ENCODE results near the gene TMCO6. TPM values are rescaled to one million over a fixed set of nuclear protein-coding genes. Genes with fewer than 3 reads are reported as not detected.

The TMCO6 gene
- total and polyA plus RNA-seq, 4 donors, result 6.7 to 16.2 (median 10.4) TPM

DNA sequence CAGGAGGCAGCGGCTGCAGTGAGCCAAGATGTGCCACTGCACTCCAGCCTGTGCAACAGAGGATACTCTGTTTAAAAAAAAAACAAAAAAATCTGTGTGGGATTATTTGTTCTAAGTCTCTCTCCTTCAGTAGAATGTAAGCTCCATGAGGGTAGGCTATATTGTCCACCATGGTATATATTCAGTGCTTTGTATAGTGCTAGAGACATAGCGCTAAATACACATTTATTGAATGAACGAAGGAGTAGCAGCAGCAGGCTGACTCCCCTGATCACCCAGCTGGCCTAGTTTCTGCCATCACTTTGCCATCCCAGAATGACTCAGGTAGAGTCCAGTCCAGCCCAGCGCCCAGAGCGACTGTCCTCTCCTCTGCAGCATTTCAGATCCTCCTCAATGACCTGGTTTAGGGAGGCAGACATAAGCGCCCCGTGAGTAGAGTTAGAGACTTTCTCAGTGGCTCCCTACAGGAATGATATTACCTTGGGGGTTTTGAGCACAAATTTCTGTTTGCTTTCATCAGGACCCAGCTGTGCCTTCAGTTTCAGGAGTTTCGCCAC lies 51.2 kb downstream of the TMCO6 start:
- no peaks in the 10 kb centered on the region for H3K9me3 ChIP-seq (ENCODE audit: control insufficient read depth, insufficient read depth, low read length)
- H3K4me3 ChIP-seq (ENCODE audit: low read depth, low read length), result peak overlapping the region; percentile 95

DNA sequence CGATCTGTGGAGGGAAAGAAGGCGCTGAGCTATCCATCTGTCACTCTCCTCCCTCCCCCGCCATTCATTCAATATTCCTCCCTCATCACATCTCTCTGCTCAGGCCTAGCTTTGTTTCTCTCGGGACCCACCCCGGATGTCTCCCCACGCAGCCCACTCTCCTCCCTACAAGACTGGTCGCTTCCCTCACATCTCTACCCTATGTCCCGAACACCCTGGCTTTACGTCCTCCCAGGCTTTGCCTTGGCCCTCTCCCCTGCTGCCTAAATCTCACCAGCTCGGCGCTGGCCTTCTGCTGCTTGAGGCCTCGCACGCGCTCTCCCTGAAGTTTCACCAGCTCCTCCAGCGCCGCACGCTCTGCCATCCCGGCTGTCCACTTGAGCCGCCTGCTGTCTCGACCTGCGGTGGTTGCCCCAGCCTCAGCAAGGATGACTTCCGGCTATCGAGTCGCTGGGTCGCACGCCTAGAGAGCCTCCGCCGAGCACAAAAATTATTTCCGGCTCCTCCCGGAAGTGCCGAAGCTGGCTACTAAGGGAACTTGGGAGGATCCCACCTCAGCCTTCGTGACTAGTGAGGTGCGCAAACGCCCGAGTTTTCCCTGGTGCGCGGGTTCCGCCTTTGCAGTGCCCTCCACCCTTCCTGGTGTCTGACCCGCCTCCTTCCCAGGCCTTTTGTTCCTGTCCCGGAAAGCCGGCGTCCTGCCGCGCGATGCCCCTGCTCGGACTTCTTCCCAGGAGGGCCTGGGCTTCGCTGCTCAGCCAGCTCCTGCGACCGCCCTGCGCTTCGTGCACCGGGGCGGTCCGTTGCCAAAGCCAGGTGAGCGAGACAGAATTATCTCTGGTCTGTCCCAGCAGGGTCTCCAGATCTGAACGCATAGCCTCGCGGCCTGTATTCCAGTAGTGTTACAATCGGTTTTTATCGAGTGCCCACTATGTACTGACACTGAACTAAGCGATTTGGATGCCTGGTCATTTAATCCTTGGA lies 52.0 kb downstream of the TMCO6 start, which contains the start of the genes HARS1 and HARS2:
Gene HARS1, minus strand, starts transcription at position 430 of the 984 bp plus-strand sequence. Its CDS starts 66 bp downstream, at position 364.
Gene HARS2, plus strand, starts transcription at position 515 of the 984 bp plus-strand sequence. Its CDS starts 194 bp downstream, at position 709.
- H3K27me3 ChIP-seq (ENCODE audit: control insufficient read depth, insufficient read depth, low read length), result no peaks in the 10 kb centered on the region
- peaks cover 27% of the 10 kb centered on the region for H3K36me3 ChIP-seq (ENCODE audit: control insufficient read depth, insufficient read depth, low read length)
- H3K27ac ChIP-seq (ENCODE audit: low read depth, low read length), result peak within 1 kb of the TSS; percentile 79
- WGBS (ENCODE audit: insufficient coverage), result under 1% methylated on average over 60 of the region's 61 CpGs
- no peaks in the 10 kb centered on the region for H3K9me3 ChIP-seq (ENCODE audit: control insufficient read depth, insufficient read depth, low read length)
- peak; percentile 65 to 97 (median 80) for DNase-seq (ENCODE audit: low read depth in 4 of 6, low spot score in 6 of 6)
- peak within 1 kb of the TSS; percentile 95 for H3K4me3 ChIP-seq (ENCODE audit: low read depth, low read length)
- peaks cover 26% of the 10 kb centered on the region for H3K4me1 ChIP-seq (ENCODE audit: control insufficient read depth, insufficient read depth, low read length)

More for the DNA sequence above, 51.2 kb downstream of the TMCO6 start:
- H3K27me3 ChIP-seq (ENCODE audit: control insufficient read depth, insufficient read depth, low read length), result no peaks in the 10 kb centered on the region
- 78% methylated on average over 4 of the region's 8 CpGs for WGBS (ENCODE audit: insufficient coverage)
- H3K36me3 ChIP-seq (ENCODE audit: control insufficient read depth, insufficient read depth, low read length), result peaks cover 31% of the 10 kb centered on the region
- DNase-seq (ENCODE audit: low read depth in 4 of 6, low spot score in 6 of 6), result no peak
- peaks cover 26% of the 10 kb centered on the region for H3K4me1 ChIP-seq (ENCODE audit: control insufficient read depth, insufficient read depth, low read length)
- H3K27ac ChIP-seq (ENCODE audit: low read depth, low read length), result peak overlapping the region; percentile 79

GRCh38 chr5:140694276-140694675 lies 55.0 kb downstream of the TMCO6 start:
- peak in 1 of 6 donors; percentile 16 for DNase-seq (ENCODE audit: low read depth in 4 of 6, low spot score in 6 of 6)
- Histone ChIP-seq H3K4me3 (ENCODE audit: low read depth, low read length) (no peak overlapping the region), H3K36me3 (ENCODE audit: control insufficient read depth, insufficient read depth, low read length) (peaks cover 32% of the 10 kb centered on the region), H3K27ac (ENCODE audit: low read depth, low read length) (no peak overlapping the region), H3K9me3 (ENCODE audit: control insufficient read depth, insufficient read depth, low read length) (no peaks in the 10 kb centered on the region), H3K4me1 (ENCODE audit: control insufficient read depth, insufficient read depth, low read length) (peaks cover 26% of the 10 kb centered on the region), H3K27me3 (ENCODE audit: control insufficient read depth, insufficient read depth, low read length) (no peaks in the 10 kb centered on the region)
- WGBS (ENCODE audit: insufficient coverage), result 87% methylated on average over 3 of the region's 5 CpGs

Other genes starting within 250 kb of the TMCO6 start
- gene ANKHD1, start 237.6 kb upstream of the TMCO6 start, total RNA-seq, result 100 to 1,000 TPM in 1 of 2 donors, 10 to 100 TPM in 1; 65.6 to 119 TPM
- 10 to 100 TPM; 74.5 to 78.0 TPM for gene ANKHD1, start 237.6 kb upstream of the TMCO6 start, polyA plus RNA-seq (ENCODE audit: insufficient read length in 2 of 2)
- gene EIF4EBP3, start 91.8 kb upstream of the TMCO6 start, total RNA-seq, result 1 to 10 TPM in 1 of 2 donors, under 1 TPM in 1; 0.40 to 4.5 TPM
- gene EIF4EBP3, start 91.8 kb upstream of the TMCO6 start, polyA plus RNA-seq (ENCODE audit: insufficient read length in 2 of 2), result 1 to 10 TPM; 3.2 to 6.9 TPM
- 10 to 100 TPM; 23.3 to 36.1 TPM for gene SRA1, start 82.0 kb upstream of the TMCO6 start, total RNA-seq
- gene SRA1, start 82.0 kb upstream of the TMCO6 start, polyA plus RNA-seq (ENCODE audit: insufficient read length in 2 of 2), result 10 to 100 TPM; 44.3 to 53.3 TPM
- gene APBB3, start 74.9 kb upstream of the TMCO6 start, total RNA-seq, result 10 to 100 TPM; 32.3 to 34.6 TPM
- gene APBB3, start 74.9 kb upstream of the TMCO6 start, polyA plus RNA-seq (ENCODE audit: insufficient read length in 2 of 2), result 10 to 100 TPM; 52.6 to 90.1 TPM
- 10 to 100 TPM; 10.0 to 14.4 TPM for gene SLC35A4, start 74.6 kb upstream of the TMCO6 start, total RNA-seq
- gene SLC35A4, start 74.6 kb upstream of the TMCO6 start, polyA plus RNA-seq (ENCODE audit: insufficient read length in 2 of 2), result 10 to 100 TPM; 64.1 to 69.0 TPM
- gene CD14, start 6.3 kb upstream of the TMCO6 start, total RNA-seq, result 10 to 100 TPM; 38.3 to 42.4 TPM
- gene CD14, start 6.3 kb upstream of the TMCO6 start, polyA plus RNA-seq (ENCODE audit: insufficient read length in 2 of 2), result 10 to 100 TPM in 1 of 2 donors, 1 to 10 TPM in 1; 7.9 to 11.3 TPM
- gene NDUFA2, start 8.2 kb downstream of the TMCO6 start, total RNA-seq, result 10 to 100 TPM; 43.1 to 86.1 TPM
- gene NDUFA2, start 8.2 kb downstream of the TMCO6 start, polyA plus RNA-seq (ENCODE audit: insufficient read length in 2 of 2), result 10 to 100 TPM; 95.1 to 96.2 TPM
- 100 to 1,000 TPM in 1 of 2 donors, 10 to 100 TPM in 1; 62.7 to 119 TPM for gene IK, start 8.4 kb downstream of the TMCO6 start, total RNA-seq
- 100 to 1,000 TPM; 141 to 149 TPM for gene IK, start 8.4 kb downstream of the TMCO6 start, polyA plus RNA-seq (ENCODE audit: insufficient read length in 2 of 2)
- gene WDR55, start 25.5 kb downstream of the TMCO6 start, total RNA-seq, result 10 to 100 TPM in 1 of 2 donors, 1 to 10 TPM in 1; 9.4 to 11.7 TPM
- 10 to 100 TPM; 15.9 to 22.1 TPM for gene WDR55, start 25.5 kb downstream of the TMCO6 start, polyA plus RNA-seq (ENCODE audit: insufficient read length in 2 of 2)
- gene DND1, start 34.1 kb downstream of the TMCO6 start, total RNA-seq, result under 1 TPM; 0.40 to 0.72 TPM
- 1 to 10 TPM in 1 of 2 donors, not detected in 1; 2.4 TPM for gene DND1, start 34.1 kb downstream of the TMCO6 start, polyA plus RNA-seq (ENCODE audit: insufficient read length in 2 of 2)
- 10 to 100 TPM; 51.4 to 65.1 TPM for gene HARS1, start 51.9 kb downstream of the TMCO6 start, total RNA-seq
- gene HARS1, start 51.9 kb downstream of the TMCO6 start, polyA plus RNA-seq (ENCODE audit: insufficient read length in 2 of 2), result 100 to 1,000 TPM in 1 of 2 donors, 10 to 100 TPM in 1; 86.3 to 100 TPM
- gene HARS2, start 52.0 kb downstream of the TMCO6 start, total RNA-seq, result 10 to 100 TPM; 24.7 to 36.6 TPM
- gene HARS2, start 52.0 kb downstream of the TMCO6 start, polyA plus RNA-seq (ENCODE audit: insufficient read length in 2 of 2), result 10 to 100 TPM; 36.9 to 45.9 TPM
- 100 to 1,000 TPM in 1 of 2 donors, 10 to 100 TPM in 1; 36.5 to 102 TPM for gene ZMAT2, start 61.0 kb downstream of the TMCO6 start, total RNA-seq
- 100 to 1,000 TPM; 103 to 109 TPM for gene ZMAT2, start 61.0 kb downstream of the TMCO6 start, polyA plus RNA-seq (ENCODE audit: insufficient read length in 2 of 2)
- gene PCDHA1, start 146.7 kb downstream of the TMCO6 start, total RNA-seq, result 1 to 10 TPM; 1.0 to 4.5 TPM
- 1 to 10 TPM; 6.5 to 9.7 TPM for gene PCDHA1, start 146.7 kb downstream of the TMCO6 start, polyA plus RNA-seq (ENCODE audit: insufficient read length in 2 of 2)
- gene PCDHA2, start 155.4 kb downstream of the TMCO6 start, total RNA-seq, result 1 to 10 TPM in 1 of 2 donors, under 1 TPM in 1; 0.99 to 3.3 TPM
- 1 to 10 TPM; 4.6 to 5.7 TPM for gene PCDHA2, start 155.4 kb downstream of the TMCO6 start, polyA plus RNA-seq (ENCODE audit: insufficient read length in 2 of 2)
- gene PCDHA3, start 161.6 kb downstream of the TMCO6 start, total RNA-seq, result 1 to 10 TPM; 2.1 to 8.3 TPM
- gene PCDHA3, start 161.6 kb downstream of the TMCO6 start, polyA plus RNA-seq (ENCODE audit: insufficient read length in 2 of 2), result 10 to 100 TPM in 1 of 2 donors, 1 to 10 TPM in 1; 9.5 to 13.2 TPM
- 1 to 10 TPM; 3.2 to 8.6 TPM for gene PCDHA4, start 167.6 kb downstream of the TMCO6 start, total RNA-seq
- gene PCDHA4, start 167.6 kb downstream of the TMCO6 start, polyA plus RNA-seq (ENCODE audit: insufficient read length in 2 of 2), result 1 to 10 TPM; 5.9 to 8.7 TPM
- 1 to 10 TPM; 1.4 to 3.0 TPM for gene PCDHA5, start 182.2 kb downstream of the TMCO6 start, total RNA-seq
- gene PCDHA5, start 182.2 kb downstream of the TMCO6 start, polyA plus RNA-seq (ENCODE audit: insufficient read length in 2 of 2), result 1 to 10 TPM; 3.7 to 4.4 TPM
- gene PCDHA6, start 188.5 kb downstream of the TMCO6 start, total RNA-seq, result 1 to 10 TPM; 3.0 to 6.9 TPM
- gene PCDHA6, start 188.5 kb downstream of the TMCO6 start, polyA plus RNA-seq (ENCODE audit: insufficient read length in 2 of 2), result 10 to 100 TPM; 12.8 to 12.9 TPM
- gene PCDHA7, start 194.8 kb downstream of the TMCO6 start, total RNA-seq, result 1 to 10 TPM; 1.8 to 4.8 TPM
- gene PCDHA7, start 194.8 kb downstream of the TMCO6 start, polyA plus RNA-seq (ENCODE audit: insufficient read length in 2 of 2), result 1 to 10 TPM; 6.2 to 6.4 TPM
- gene PCDHA8, start 201.7 kb downstream of the TMCO6 start, total RNA-seq, result 1 to 10 TPM in 1 of 2 donors, under 1 TPM in 1; 0.99 to 2.2 TPM
- gene PCDHA8, start 201.7 kb downstream of the TMCO6 start, polyA plus RNA-seq (ENCODE audit: insufficient read length in 2 of 2), result 1 to 10 TPM in 1 of 2 donors, under 1 TPM in 1; 0.63 to 4.3 TPM
- gene PCDHA9, start 208.9 kb downstream of the TMCO6 start, total RNA-seq, result 1 to 10 TPM; 1.2 to 4.1 TPM
- 1 to 10 TPM in 1 of 2 donors, under 1 TPM in 1; 0.11 to 3.5 TPM for gene PCDHA9, start 208.9 kb downstream of the TMCO6 start, polyA plus RNA-seq (ENCODE audit: insufficient read length in 2 of 2)
- gene PCDHA10, start 216.4 kb downstream of the TMCO6 start, total RNA-seq, result 1 to 10 TPM; 2.6 to 4.6 TPM
- gene PCDHA10, start 216.4 kb downstream of the TMCO6 start, polyA plus RNA-seq (ENCODE audit: insufficient read length in 2 of 2), result 10 to 100 TPM in 1 of 2 donors, 1 to 10 TPM in 1; 1.1 to 10.8 TPM
- gene PCDHA11, start 229.5 kb downstream of the TMCO6 start, total RNA-seq, result 10 to 100 TPM in 1 of 2 donors, 1 to 10 TPM in 1; 3.0 to 10.8 TPM
- gene PCDHA11, start 229.5 kb downstream of the TMCO6 start, polyA plus RNA-seq (ENCODE audit: insufficient read length in 2 of 2), result 10 to 100 TPM; 10.6 to 13.0 TPM
- gene PCDHA12, start 235.9 kb downstream of the TMCO6 start, total RNA-seq, result 1 to 10 TPM; 2.5 to 3.8 TPM
- 1 to 10 TPM; 3.4 to 4.8 TPM for gene PCDHA12, start 235.9 kb downstream of the TMCO6 start, polyA plus RNA-seq (ENCODE audit: insufficient read length in 2 of 2)
- 10 to 100 TPM in 1 of 2 donors, 1 to 10 TPM in 1; 1.9 to 12.4 TPM for gene PCDHA13, start 242.7 kb downstream of the TMCO6 start, total RNA-seq
- 1 to 10 TPM; 3.6 to 5.7 TPM for gene PCDHA13, start 242.7 kb downstream of the TMCO6 start, polyA plus RNA-seq (ENCODE audit: insufficient read length in 2 of 2)

All from spinal cord (tissue), 10 donors.